SKM-1 treated with dmso at 0.1 percent for 144 hours (cell line): ENCODE data around the gene UBE2G1.
"Not testable (repeated sequence)": the region's sequence is repeated elsewhere in the genome, so short reads cannot be mapped to it uniquely, and the experiment has no call there.

Experiments used
- DNase-seq: peaks from one replicate; lab custom pipeline; 2025; ENCODE audit not compliant: unreplicated experiment; lab: John Stamatoyannopoulos, UW

Gene UBE2G1

GRCh38 chr17:4375796-4376440 is 9.4 kb upstream of the UBE2G1 start:
- not testable (repeated sequence) for DNase-seq

GRCh38 chr17:4375039-4375748 is 8.7 kb upstream of the UBE2G1 start:
- no peak for DNase-seq

DNA sequence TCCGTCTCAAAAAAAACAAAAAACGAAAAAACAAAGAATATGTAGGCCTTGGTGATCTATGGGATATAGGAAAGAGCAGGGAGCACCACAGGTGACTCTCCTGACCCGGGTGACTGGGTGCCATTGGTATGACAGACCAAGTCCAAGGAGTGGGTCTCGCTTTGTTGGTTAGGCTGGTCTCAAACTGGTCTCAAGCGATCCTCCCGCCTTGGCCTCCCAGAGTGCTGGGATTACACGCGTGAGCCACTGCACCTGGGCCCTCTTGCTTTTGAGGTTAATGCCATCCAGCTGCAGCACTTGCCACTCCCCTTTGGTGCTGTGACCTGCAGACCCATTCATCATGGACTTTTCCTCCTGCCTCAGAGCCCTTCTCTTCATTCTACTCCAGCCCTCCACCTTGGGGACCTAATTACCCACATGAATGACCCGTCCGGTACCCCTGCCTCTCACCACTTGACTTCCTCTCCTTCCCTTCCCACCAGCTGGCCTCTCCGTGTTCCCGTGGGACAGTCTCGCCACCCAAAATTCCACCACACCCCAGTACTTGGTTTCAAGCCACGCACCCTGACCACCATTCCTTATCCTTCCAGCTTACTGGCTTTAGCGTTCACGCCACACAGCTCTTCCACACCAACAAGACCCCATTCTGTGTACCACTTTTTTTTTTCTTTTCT is 3.2 kb upstream of the UBE2G1 start:
- no peak for DNase-seq

DNA sequence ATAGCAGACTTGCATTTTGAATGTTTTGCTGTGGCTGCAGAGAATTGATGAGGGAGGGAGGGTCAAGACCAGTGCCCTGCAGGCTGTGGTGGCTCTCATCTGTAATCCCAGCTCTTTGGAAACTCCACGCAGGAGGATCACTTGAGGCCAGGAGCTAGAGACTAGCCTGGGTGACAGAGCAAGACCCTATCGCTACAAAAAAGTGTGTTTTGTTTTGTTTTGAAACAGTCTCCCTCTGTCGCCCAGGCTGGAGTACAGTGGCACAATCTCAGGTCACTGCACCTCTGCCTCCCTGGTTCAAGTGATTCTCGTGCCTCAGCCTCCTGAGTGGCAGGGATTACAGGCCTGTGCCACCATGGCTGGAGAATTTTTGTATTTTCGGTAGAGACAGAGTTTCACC is 1.9 kb upstream of the UBE2G1 start:
- no peak for DNase-seq

- not testable (repeated sequence) for DNase-seq
Measured at GRCh38 chr17:4367177-4367576, 702 bp upstream of the UBE2G1 start.

DNA sequence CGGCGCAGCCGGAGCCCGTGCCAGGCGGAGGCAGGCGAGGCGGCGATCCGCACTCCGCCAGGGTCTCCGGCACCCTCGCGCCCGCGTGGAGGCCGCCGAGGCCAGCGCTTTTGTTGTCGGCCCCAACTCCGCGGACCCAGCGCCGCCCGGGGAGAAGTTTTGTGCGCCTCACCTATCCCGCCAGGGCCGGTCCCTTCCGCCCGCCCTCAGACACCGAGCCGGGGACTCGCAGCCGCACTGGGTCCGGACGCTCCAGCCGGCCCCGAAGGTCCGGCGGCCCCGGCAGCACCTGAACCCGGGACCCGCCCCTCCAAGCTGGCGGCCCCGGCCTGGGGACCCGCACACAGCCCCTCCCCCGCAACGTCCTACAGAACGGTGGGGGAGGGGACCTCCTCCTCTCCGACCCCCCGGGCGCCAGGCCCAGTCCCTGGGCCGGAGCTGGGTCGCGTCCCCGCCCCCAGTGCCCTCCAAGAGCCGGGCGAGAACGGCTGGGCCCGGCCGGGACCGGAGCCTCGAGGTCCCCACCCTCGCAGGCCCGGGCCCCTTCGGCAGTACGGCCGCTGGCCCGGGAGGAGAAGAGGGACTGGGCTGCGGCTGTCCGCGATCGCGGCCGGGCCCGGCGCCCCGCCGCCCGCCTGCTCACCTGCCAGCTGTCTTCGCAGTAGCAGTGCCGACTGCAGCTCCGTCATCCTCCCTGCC is 698 bp downstream of the UBE2G1 start:
- DNase-seq: no peak

DNA sequence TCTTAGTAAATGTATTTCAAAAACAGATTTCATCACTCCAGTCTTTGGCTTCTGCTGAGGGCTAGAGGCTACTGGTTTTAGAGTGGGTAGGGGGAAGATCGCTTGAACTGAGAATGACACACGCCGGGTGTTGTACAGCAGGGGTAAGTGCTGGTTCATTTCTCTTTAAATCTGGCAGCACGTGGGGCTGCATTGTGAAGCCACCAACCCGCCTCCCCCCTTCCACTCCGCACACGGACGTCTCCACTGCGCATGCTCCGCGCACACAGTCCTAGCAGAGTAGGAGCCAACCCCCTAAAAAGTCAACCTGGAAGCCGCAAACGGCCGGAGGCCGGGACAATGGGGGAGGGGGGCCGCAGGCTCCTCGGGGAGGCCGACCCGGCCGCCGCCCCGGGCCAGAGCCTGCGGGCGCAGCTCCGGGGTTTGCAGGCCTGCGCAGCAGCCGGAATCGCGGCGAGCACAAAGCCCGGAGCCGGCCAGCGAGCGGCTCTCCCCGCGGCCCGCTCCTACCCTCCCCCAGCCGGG is 1.3 kb downstream of the UBE2G1 start:
- DNase-seq: peak; percentile 73

GRCh38 chr17:4364622-4365041 is 1.8 kb downstream of the UBE2G1 start:
- DNase-seq: no peak

DNA sequence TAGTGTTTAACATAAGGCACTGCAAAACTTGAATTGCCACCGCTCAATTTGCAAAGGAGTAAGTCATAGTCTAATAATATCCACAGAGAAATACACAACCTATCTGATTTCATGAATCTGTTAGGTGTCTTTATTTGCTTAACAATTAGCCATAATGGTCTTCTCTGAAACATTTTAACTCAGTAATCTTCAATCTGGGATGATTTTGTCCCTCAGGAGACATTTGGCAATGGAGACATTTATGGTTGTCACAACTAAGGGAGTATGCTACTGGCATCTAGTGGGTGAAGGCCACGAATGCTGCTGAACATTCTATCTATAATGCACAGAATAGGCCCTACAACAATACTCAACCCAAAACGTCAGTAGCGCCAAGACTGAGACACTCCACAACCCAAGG is 4.3 kb downstream of the UBE2G1 start:
- DNase-seq: no peak

DNA sequence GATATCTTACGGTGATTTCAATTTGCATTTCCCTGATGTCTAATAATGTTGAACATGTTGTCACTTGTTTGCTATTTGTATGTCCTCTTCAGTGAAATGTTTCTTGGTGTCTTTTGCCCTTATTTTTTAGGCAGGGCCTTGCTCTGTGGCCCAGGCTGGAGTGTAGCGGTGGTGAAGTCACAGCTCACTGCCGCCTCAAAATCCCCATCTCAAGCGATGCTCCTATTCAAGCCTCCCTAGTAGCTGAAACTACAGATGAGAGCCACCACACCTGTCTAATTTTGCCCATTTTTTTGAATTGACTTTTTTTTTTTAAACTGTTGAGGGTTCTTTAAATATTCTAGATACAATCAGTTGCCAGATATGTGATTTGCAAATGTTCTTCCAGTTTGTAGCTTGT is 8.3 kb downstream of the UBE2G1 start:
- DNase-seq: no peak

DNA sequence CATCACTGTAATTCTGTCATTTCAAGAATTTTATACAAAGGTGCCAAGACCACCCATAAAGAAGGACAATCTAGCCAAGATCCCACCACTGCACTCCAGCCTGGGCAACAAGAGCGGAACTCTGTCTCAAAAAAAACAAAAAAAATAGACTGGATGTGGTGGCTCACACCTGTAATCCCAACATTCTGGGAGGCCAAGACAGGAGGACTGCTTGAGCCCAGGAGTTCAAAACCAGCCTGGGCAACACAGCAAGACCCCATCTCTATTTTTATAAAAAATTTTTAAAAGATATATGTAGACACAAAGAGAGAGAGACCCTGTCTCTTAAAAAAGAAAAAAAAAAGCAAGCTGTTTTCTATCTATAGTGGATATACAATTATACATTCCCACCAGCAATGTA is 8.8 kb downstream of the UBE2G1 start:
- no peak for DNase-seq

DNA sequence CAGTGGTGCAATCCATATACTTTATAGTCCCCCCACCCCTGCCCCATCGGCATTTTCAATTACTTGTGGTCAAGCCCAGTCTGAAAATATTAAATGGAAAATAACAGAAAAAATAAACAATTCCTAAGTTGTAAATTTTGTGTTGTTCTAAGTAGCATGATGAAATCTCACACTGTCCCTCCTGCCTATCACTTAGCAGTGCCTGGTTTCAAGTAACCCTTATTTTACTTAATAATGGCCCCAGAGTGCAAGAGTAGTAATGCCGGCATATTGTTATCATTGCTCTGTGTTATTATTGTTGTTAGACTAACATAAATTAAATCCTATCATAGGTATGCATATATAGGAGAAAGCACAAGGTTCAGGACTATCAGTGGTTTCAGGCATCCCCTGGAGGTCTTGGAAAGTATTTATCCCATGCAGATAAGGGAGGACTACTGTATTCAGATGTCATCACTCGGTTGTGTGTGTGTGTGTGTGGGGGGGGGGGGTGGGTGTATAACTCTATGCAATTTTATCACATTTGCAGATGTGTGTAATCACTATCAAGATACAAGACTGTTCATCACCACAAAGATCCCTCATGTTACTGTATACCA is 9.3 kb downstream of the UBE2G1 start:
- no peak for DNase-seq

GRCh38 chr17:4354862-4355514 is 11.5 kb downstream of the UBE2G1 start:
- no peak for DNase-seq

- DNase-seq: no peak
Measured at GRCh38 chr17:4354206-4354605, 12.3 kb downstream of the UBE2G1 start.

DNA sequence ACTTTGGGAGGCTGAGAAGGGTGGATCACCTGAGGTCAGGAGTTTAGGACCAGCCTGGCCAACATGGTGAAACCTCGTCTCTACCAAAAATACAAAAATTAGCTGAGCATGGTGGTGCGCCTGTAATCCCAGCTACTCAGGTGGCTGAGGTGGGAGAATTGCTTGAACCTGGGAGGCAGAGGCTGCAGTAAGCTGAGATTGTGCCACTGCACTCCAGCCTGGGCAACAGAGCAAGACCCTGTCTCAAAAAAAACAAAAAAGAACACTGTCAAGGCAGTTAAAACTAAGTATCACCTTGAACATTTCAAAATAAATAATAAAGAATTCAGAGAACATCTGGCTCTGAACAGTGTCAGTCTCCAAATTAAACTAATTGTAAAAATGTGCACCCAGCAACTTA is 16.3 kb downstream of the UBE2G1 start:
- DNase-seq: not testable (repeated sequence)

DNA sequence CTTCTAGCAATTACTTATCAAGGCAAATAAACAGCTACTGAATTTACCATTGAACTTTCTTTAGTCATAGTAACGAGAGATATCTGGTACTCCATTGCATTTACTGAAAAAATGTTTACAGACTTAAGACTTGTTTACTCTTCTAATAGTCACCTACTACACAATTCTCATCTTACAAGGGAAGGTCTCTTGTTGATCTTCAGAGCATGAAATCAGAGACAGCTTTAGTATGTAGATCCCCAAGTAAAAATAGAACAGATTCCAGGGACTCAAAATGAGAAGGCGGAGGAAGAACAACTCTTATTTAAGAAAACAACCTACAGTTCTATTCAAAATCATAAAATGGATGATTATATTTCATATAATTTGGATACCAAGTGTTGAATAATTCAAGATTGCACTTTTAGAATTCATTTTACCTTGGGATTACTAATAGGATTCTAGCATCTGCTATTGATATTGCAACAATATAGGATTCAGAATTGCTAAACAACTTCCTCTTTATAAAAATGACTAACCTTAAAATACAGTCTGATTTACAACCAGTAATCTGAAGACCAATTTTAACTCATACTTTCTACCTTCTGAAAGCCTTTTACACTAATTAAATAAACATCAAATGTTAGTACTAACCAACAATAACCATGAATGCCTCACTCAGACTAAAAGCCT is 20.8 kb downstream of the UBE2G1 start:
- no peak for DNase-seq

DNA sequence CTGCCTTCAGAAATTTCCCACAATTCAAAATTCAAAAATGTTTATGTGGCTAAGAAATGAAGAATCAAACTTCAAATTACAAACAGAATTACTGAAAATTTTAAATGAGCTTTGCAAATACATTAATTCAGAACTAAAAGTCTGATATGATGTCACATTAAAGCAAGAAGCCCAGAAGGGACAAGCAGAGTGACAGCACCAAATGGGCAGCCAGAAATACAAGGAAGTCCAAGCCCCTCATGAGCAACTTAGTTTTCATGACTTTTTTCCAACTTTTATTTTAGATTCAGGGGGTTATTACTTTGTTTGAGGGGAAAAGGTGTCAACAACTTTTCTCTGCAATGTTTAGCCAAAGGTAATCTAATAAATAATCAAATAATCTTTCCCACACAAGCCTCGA is 21.5 kb downstream of the UBE2G1 start:
- DNase-seq: no peak

GRCh38 chr17:4342535-4342934 is 23.9 kb downstream of the UBE2G1 start:
- DNase-seq: no peak

GRCh38 chr17:4341616-4341977 is 24.9 kb downstream of the UBE2G1 start:
- no peak for DNase-seq
